CD4-positive, alpha-beta T cell (primary cell): ENCODE measurements around the gene DNAAF8. TPM values are rescaled to one million over a fixed set of nuclear protein-coding genes. Genes with fewer than 3 reads are reported as not detected.

Experiments used
- ATAC-seq: fragments of 200-7000 bp; cut with Tn5 transposase; one replicate; pipeline ENCODE4 v1.10.0; 2022; ENCODE audit warnings: mild to moderate bottlenecking; ENCODE audit not compliant: poor library complexity
- CTCF ChIA-PET: fragments of 350-600 bp; sonication (Branson Sonifier 250); formaldehyde crosslinking; loops from one replicate; lab custom pipeline; 2021; ENCODE audit warnings: antibody characterized with exemption, inconsistent platforms; lab: Charles Lee
- POLR2A ChIA-PET: fragments of 350-600 bp; sonication (Branson Sonifier 250); formaldehyde crosslinking; loops from one replicate; lab custom pipeline; 2021; ENCODE audit warnings: antibody characterized with exemption, inconsistent platforms; lab: Charles Lee
- DNase-seq, 14 experiments: peaks; one replicate each; pipeline ENCODE4 v3.0.0-alpha.2; 2013 to 2020; ENCODE audit warnings: mixed read lengths in 2 of 14
- H3K27ac ChIP-seq, 2 donors: one replicate each; pipeline versions ENCODE4 v1.5.1 to v1.7.0; 2013; ENCODE audit warnings: low read length in 2 of 2, low read depth in 1 of 2, mild to moderate bottlenecking in 1 of 2
- H3K27me3 ChIP-seq, 2 experiments: 1 replicate in 1 of 2; 2 replicates in 1 of 2; pipeline versions ENCODE4 v1.6.1 to v1.7.0; 2013; ENCODE audit warnings: low read length in 2 of 2, control low read depth in 1 of 2, mild to moderate bottlenecking in 1 of 2, moderate library complexity in 1 of 2; ENCODE audit not compliant: insufficient read depth in 2 of 2, control insufficient read depth in 1 of 2
- H3K36me3 ChIP-seq: one replicate; pipeline ENCODE4 v1.6.1; 2013; ENCODE audit warnings: low read length, control low read depth; ENCODE audit not compliant: insufficient read depth
- H3K4me1 ChIP-seq: one replicate; pipeline ENCODE4 v1.6.1; 2013; ENCODE audit warnings: low read length, control low read depth; ENCODE audit not compliant: insufficient read depth
- H3K4me3 ChIP-seq: one replicate; pipeline ENCODE4 v1.5.1; 2013; ENCODE audit warnings: mild to moderate bottlenecking, low read length, moderate library complexity
- H3K9me3 ChIP-seq, 2 experiments: 1 replicate in 1 of 2; 2 replicates in 1 of 2; pipeline versions ENCODE4 v1.6.1 to v1.7.0; 2013; ENCODE audit warnings: low read length in 2 of 2, mild to moderate bottlenecking in 2 of 2, control low read depth in 1 of 2, moderate library complexity in 1 of 2; ENCODE audit not compliant: control insufficient read depth in 1 of 2, insufficient read depth in 1 of 2
- H3K27ac Mint-ChIP-seq: one replicate; pipeline ENCODE4 v1.8.0; 2020; ENCODE audit warnings: mixed read lengths
- H3K27me3 Mint-ChIP-seq: one replicate; pipeline ENCODE4 v1.8.0; 2021; ENCODE audit warnings: mixed read lengths
- H3K36me3 Mint-ChIP-seq: one replicate; pipeline ENCODE4 v1.8.0; 2021; ENCODE audit warnings: low read depth, mixed read lengths
- H3K4me1 Mint-ChIP-seq: one replicate; pipeline ENCODE4 v1.8.0; 2021; ENCODE audit warnings: low read depth, mixed read lengths
- H3K4me3 Mint-ChIP-seq: one replicate; pipeline ENCODE4 v1.8.0; 2020; ENCODE audit warnings: mild to moderate bottlenecking, mixed read lengths
- H3K9me3 Mint-ChIP-seq: one replicate; pipeline ENCODE4 v1.8.0; 2020; ENCODE audit warnings: mixed read lengths
- intact Hi-C, 2 experiments: fragments of 100-400 bp; cut with DNase I in 1 of 2; cut with micrococcal nuclease in 1 of 2; formaldehyde crosslinking; loops; one replicate each; pipeline versions ENCODE4 v1.15.1 to v1.9.0; 2023 to 2025; cut with DNase I, micrococcal nuclease
- total RNA-seq, 174 experiments: library from RNA in 2 of 174; stranded (reverse) in 2 of 174; gene quantifications; one replicate each; pipeline ENCODE4 v1.2.3 and lab custom pipeline; 2021 to 2026
- TF ChIP-seq, protein P1 (sequence below): fragments of 200-600 bp; IDR thresholded peaks from one replicate; pipeline ENCODE4 v1.8.0; 2022; ENCODE audit warnings: antibody characterized with exemption, mild to moderate bottlenecking

The DNAAF8 gene
- total RNA-seq, 2 experiments from 2014 or later, result 0.25 TPM; not detected in 1

DNA sequence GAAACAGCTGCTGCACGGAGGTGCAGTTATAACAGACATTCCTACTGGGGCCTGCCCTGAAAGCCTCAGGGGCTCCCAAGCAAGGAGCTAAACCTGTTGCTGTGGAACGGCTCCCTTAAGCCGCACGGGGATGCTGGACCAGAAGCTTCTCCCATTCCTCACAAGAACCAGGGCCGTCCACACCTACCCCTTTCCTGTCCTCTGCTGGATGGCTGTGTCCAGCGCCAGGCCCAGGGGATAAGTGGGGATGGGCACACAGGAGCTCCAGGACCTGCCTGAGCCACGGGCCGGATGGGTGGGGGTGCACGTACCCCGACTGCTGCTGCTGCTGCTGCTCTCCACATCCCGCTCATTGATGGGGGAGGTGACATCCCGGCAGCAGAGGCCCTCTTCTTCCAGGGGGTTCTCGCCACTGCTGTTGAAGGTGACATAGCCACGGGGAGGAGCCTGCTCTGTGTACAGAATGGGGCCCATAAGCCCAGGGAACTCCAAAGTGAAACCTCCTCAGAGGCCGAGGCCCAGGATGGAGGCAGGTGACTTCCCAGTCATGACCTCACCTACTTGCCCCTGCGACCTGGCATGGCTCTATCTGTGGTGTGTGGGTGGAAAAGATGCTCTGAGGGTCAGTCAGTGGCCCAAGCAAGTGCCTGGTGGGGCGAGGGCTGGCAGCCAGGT, 32.4 kb upstream of the DNAAF8 start:
- Histone ChIP-seq H3K9me3 (no peaks in the 10 kb centered on the region), H3K36me3 (peaks cover 69% of the 10 kb centered on the region), H3K4me1 (peaks cover 7% of the 10 kb centered on the region), H3K27me3 (no peaks in the 10 kb centered on the region), H3K4me3 (no peak overlapping the region), H3K27ac (no peak overlapping the region)
- Mint-ChIP-seq H3K27me3 (no peaks in the 10 kb centered on the region), H3K9me3 (no peaks in the 10 kb centered on the region), H3K4me3 (no peak overlapping the region), H3K36me3 (peaks cover 47% of the 10 kb centered on the region), H3K4me1 (no peaks in the 10 kb centered on the region), H3K27ac (no peak overlapping the region)
- ChIA-PET CTCF (no interaction called here), POLR2A (interaction anchor here (1.1 kb wide), 1 partner anchor 8 kb away, joined by 4 read pairs; the partner anchor contains the start of gene NUDT16L1)
- TF ChIP-seq, protein P1, sequence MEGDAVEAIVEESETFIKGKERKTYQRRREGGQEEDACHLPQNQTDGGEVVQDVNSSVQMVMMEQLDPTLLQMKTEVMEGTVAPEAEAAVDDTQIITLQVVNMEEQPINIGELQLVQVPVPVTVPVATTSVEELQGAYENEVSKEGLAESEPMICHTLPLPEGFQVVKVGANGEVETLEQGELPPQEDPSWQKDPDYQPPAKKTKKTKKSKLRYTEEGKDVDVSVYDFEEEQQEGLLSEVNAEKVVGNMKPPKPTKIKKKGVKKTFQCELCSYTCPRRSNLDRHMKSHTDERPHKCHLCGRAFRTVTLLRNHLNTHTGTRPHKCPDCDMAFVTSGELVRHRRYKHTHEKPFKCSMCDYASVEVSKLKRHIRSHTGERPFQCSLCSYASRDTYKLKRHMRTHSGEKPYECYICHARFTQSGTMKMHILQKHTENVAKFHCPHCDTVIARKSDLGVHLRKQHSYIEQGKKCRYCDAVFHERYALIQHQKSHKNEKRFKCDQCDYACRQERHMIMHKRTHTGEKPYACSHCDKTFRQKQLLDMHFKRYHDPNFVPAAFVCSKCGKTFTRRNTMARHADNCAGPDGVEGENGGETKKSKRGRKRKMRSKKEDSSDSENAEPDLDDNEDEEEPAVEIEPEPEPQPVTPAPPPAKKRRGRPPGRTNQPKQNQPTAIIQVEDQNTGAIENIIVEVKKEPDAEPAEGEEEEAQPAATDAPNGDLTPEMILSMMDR, result no peak
- ATAC-seq, result no peak
- intact Hi-C loops, result no loop called here
- DNase-seq, result peak in 1 of 14 experiments; percentile 16

DNA sequence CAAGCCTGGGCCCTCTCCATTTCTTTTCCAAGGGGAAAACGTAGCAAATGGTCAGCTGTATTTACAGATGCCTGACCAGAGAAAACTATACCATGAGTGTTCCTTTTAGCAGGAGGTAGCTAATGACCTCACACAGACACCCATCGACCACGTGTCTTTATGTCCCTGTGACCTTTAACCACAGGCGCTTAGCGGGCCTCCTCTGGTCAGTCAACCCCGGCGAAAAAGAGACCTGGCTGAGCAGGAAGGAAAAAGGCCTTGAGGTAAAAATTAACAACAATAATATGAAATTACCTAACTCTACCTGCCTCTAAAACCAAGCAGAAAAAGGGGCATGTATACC, 31.9 kb upstream of the DNAAF8 start:
- intact Hi-C loops, result no loop called here
- Mint-ChIP-seq H3K36me3 (peaks cover 51% of the 10 kb centered on the region), H3K4me3 (no peak overlapping the region)

DNA sequence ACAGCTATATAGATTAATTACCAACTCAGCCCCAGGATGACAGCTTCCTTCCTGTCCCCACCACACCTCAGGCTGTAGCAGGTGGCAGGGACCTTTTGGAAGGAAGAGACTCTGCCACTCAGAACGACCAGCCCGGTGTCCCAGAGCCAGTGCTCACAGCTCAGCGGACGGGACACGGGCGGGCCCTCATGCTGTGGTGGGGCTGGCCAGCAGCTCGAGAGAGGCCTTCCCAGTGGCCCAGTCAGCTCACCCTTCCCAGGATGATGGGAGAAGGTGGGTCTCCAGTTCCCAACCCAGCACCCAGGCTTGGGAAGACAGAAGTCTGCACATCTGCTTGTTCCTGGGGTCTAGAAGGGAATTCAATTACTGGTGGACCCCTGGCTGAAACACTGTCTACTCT, 30.4 kb upstream of the DNAAF8 start:
- H3K4me3 ChIP-seq, result no peak overlapping the region
- no peaks in the 10 kb centered on the region for H3K9me3 Mint-ChIP-seq
- TF ChIP-seq, protein P1, result no peak
- ChIA-PET POLR2A (interaction anchor here (0.8 kb wide), 1 partner anchor 10 kb away, joined by 4 read pairs; the partner anchor contains the start of gene NUDT16L1), CTCF (no interaction called here)
- no peaks in the 10 kb centered on the region for H3K27me3 ChIP-seq
- H3K36me3 Mint-ChIP-seq, result peaks cover 55% of the 10 kb centered on the region
- no peak overlapping the region for H3K4me3 Mint-ChIP-seq
- no peak overlapping the region for H3K27ac Mint-ChIP-seq
- no peaks in the 10 kb centered on the region for H3K4me1 Mint-ChIP-seq
- peaks cover 53% of the 10 kb centered on the region for H3K36me3 ChIP-seq
- H3K9me3 ChIP-seq, result no peaks in the 10 kb centered on the region
- DNase-seq, result peak in 1 of 14 experiments; percentile 5
- ATAC-seq, result no peak
- no peak overlapping the region for H3K27ac ChIP-seq
- intact Hi-C loops, result no loop called here
- no peaks in the 10 kb centered on the region for H3K27me3 Mint-ChIP-seq
- peaks cover 7% of the 10 kb centered on the region for H3K4me1 ChIP-seq

More for the DNA sequence above, 31.9 kb upstream of the DNAAF8 start:
- TF ChIP-seq, protein P1, result no peak
- H3K27ac ChIP-seq, result no peak overlapping the region
- POLR2A ChIA-PET, result interaction anchor here (1.1 kb wide), 1 partner anchor 9 kb away, joined by 4 read pairs; the partner anchor contains the start of gene NUDT16L1
- Mint-ChIP-seq H3K4me1 (no peaks in the 10 kb centered on the region), H3K27ac (no peak overlapping the region), H3K27me3 (no peaks in the 10 kb centered on the region), H3K9me3 (no peaks in the 10 kb centered on the region)
- H3K4me3 ChIP-seq, result no peak overlapping the region
- peaks cover 7% of the 10 kb centered on the region for H3K4me1 ChIP-seq
- peak in 1 of 14 experiments; percentile 3 for DNase-seq
- no peaks in the 10 kb centered on the region for H3K9me3 ChIP-seq
- no peak for ATAC-seq
- CTCF ChIA-PET, result no interaction called here
- H3K27me3 ChIP-seq, result no peaks in the 10 kb centered on the region
- peaks cover 66% of the 10 kb centered on the region for H3K36me3 ChIP-seq
